Ascending aorta (tissue), 2 donors: Measurements from ENCODE around the gene ANXA2R. TPM values are rescaled to one million over a fixed set of nuclear protein-coding genes. Genes with fewer than 3 reads are reported as not detected.

Experiments used
- DNase-seq, 2 donors: peaks; one replicate each; pipeline ENCODE4 v3.0.0-alpha.2; 2019; ENCODE audit warnings: low spot score in 2 of 2
- H3K27ac ChIP-seq, 2 donors: fragments of 200-600 bp; sonication (generic); one replicate each; pipeline ENCODE4 v1.5.1; 2016 to 2017; ENCODE audit warnings: mild to moderate bottlenecking in 1 of 2
- H3K27me3 ChIP-seq: fragments of 200-600 bp; sonication (generic); one replicate; pipeline ENCODE4 v1.5.1; 2017
- H3K36me3 ChIP-seq, 2 donors: fragments of 200-600 bp; sonication (generic); one replicate each; pipeline ENCODE4 v1.5.1; 2016
- H3K4me1 ChIP-seq, 2 donors: fragments of 200-600 bp; sonication (generic); one replicate each; pipeline ENCODE4 v1.5.1; 2016 to 2017; ENCODE audit warnings: mild to moderate bottlenecking in 1 of 2
- H3K4me3 ChIP-seq, 2 donors: fragments of 200-600 bp; sonication (generic); one replicate each; pipeline ENCODE4 v1.5.1; 2016 to 2017; ENCODE audit warnings: mild to moderate bottlenecking in 1 of 2
- H3K9me3 ChIP-seq, 2 donors: fragments of 200-600 bp; sonication (generic); one replicate each; pipeline ENCODE4 v1.5.1; 2016
- intact Hi-C: fragments of 100-400 bp; cut with DNase I; formaldehyde crosslinking; loops from one replicate; pipeline ENCODE4 v1.15.1; 2023
- total RNA-seq: library from RNA; depleted of rRNA; stranded (reverse); fragments of >200 nt; gene quantifications from one replicate; pipeline ENCODE4 v1.1.0, GENCODE V29; 2016
- TF ChIP-seq, protein P1 (sequence below), 3 experiments: fragments of 200-600 bp in 2 of 3; fragments of 450-650 bp in 1 of 3; sonication (generic) in 2 of 3; IDR thresholded peaks; one replicate each; pipeline ENCODE4 v1.5.1; 2016 to 2019; ENCODE audit warnings: antibody characterized with exemption in 3 of 3, mild to moderate bottlenecking in 1 of 3, moderate library complexity in 1 of 3

The ANXA2R gene
- total RNA-seq, 1 donor from 2014 or later = 5.1 TPM

GRCh38 chr5:43006424-43007202, 33.5 kb downstream of the ANXA2R start:
- H3K36me3 ChIP-seq = no peaks in the 10 kb centered on the region
- intact Hi-C loops = loop anchor here (5.0 kb wide), 1 partner anchor 36 kb away; the partner anchor contains the start of gene ANXA2R
- H3K4me3 ChIP-seq = peak overlapping the region; percentile 50 to 66
- H3K27me3 ChIP-seq = no peaks in the 10 kb centered on the region
- TF ChIP-seq, protein P1, sequence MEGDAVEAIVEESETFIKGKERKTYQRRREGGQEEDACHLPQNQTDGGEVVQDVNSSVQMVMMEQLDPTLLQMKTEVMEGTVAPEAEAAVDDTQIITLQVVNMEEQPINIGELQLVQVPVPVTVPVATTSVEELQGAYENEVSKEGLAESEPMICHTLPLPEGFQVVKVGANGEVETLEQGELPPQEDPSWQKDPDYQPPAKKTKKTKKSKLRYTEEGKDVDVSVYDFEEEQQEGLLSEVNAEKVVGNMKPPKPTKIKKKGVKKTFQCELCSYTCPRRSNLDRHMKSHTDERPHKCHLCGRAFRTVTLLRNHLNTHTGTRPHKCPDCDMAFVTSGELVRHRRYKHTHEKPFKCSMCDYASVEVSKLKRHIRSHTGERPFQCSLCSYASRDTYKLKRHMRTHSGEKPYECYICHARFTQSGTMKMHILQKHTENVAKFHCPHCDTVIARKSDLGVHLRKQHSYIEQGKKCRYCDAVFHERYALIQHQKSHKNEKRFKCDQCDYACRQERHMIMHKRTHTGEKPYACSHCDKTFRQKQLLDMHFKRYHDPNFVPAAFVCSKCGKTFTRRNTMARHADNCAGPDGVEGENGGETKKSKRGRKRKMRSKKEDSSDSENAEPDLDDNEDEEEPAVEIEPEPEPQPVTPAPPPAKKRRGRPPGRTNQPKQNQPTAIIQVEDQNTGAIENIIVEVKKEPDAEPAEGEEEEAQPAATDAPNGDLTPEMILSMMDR (IDR thresholded peaks at IDR 0.05) = no peak
- peaks cover 0 to 4% of the 10 kb centered on the region in 2 donors for H3K4me1 ChIP-seq
- no peak for DNase-seq
- H3K9me3 ChIP-seq = no peaks in the 10 kb centered on the region
- peak overlapping the region; percentile 81 to 83 for H3K27ac ChIP-seq

DNA sequence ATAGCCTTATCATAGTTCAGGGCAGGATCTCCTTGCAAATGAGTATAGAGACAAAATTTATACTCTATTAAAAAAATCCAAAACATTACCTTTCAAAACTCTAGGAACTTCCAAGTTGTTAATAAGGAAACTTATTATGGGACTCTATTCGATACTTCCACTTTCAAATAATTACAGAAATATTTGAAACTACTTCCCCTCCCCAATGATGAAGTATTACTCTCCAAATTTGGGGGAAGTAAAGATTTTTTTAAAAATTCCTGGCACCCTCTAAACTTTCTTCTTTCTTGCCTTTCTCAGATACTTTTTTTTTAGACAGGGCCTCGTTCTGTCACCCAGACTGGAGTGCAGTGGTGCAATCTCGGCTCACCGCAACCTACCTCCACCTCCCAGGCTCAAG, 35.1 kb downstream of the ANXA2R start:
- H3K36me3 ChIP-seq = no peaks in the 10 kb centered on the region
- intact Hi-C loops = loop anchor here (5.0 kb wide), 1 partner anchor 37 kb away; the partner anchor contains the start of gene ANXA2R
- no peak for DNase-seq

GRCh38 chr5:43001748-43002147, 38.4 kb downstream of the ANXA2R start:
- TF ChIP-seq, protein P1 (IDR thresholded peaks at IDR 0.05) = no peak

More for the DNA sequence above, 35.1 kb downstream of the ANXA2R start:
- no peaks in the 10 kb centered on the region for H3K9me3 ChIP-seq
- no peak overlapping the region for H3K27ac ChIP-seq
- H3K4me3 ChIP-seq = no peak overlapping the region
- no peaks in the 10 kb centered on the region for H3K27me3 ChIP-seq
- TF ChIP-seq, protein P1 (IDR thresholded peaks at IDR 0.05) = no peak
- H3K4me1 ChIP-seq = peaks cover 0 to 9% of the 10 kb centered on the region in 2 donors

DNA sequence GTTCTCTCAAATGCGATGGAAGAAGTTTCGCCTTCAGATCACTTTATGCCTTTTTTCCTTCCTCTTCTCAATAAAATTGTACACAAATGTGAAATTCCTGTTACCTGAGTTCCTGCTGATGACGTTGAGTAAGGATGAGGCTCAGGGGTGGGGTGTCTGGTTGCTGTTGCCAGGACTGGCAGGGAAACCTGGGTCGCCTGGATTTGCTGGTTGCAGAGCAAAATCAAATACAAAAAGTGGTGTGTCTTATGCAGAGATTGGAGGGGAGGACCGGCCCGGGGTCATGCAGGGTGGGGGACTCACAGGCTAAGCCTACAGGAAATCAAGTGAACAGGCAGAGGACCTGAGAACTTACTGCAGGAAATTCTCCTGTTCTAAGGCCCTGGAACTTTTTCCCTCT, 39.2 kb downstream of the ANXA2R start:
- intact Hi-C loops = no loop called here
- Histone ChIP-seq H3K36me3 (no peaks in the 10 kb centered on the region), H3K4me1 (peaks cover 0 to 5% of the 10 kb centered on the region in 2 donors), H3K27me3 (no peaks in the 10 kb centered on the region), H3K27ac (peak overlapping the region in 1 of 2 donors; percentile 31), H3K4me3 (peak overlapping the region in 1 of 2 donors; percentile 53), H3K9me3 (no peaks in the 10 kb centered on the region)
- TF ChIP-seq, protein P1 (IDR thresholded peaks at IDR 0.05) = no peak
- DNase-seq = no peak

More at GRCh38 chr5:43001748-43002147, 38.4 kb downstream of the ANXA2R start:
- Histone ChIP-seq H3K4me3 (no peak overlapping the region), H3K9me3 (no peaks in the 10 kb centered on the region), H3K4me1 (peaks cover 0 to 5% of the 10 kb centered on the region in 2 donors), H3K27me3 (no peaks in the 10 kb centered on the region), H3K27ac (no peak overlapping the region), H3K36me3 (no peaks in the 10 kb centered on the region)
- DNase-seq = no peak
- intact Hi-C loops = no loop called here

GRCh38 chr5:43000111-43000840, 39.8 kb downstream of the ANXA2R start:
- H3K36me3 ChIP-seq = no peaks in the 10 kb centered on the region
- TF ChIP-seq, protein P1 (IDR thresholded peaks at IDR 0.05) = no peak
- H3K27ac ChIP-seq = peak overlapping the region; percentile 31 to 36
- peaks cover 0 to 5% of the 10 kb centered on the region in 2 donors for H3K4me1 ChIP-seq
- DNase-seq = no peak
- no peaks in the 10 kb centered on the region for H3K9me3 ChIP-seq
- H3K4me3 ChIP-seq = peak overlapping the region; percentile 29 to 53
- intact Hi-C loops = no loop called here
- H3K27me3 ChIP-seq = no peaks in the 10 kb centered on the region
